ENCODE results near the gene PTGIS.
A peak's percentile ranks its signal among the peaks of the same experiment; 100 is the strongest.
"Not testable (repeated sequence)": the region's sequence is repeated elsewhere in the genome, so short reads cannot be mapped to it uniquely, and the experiment has no call there.

Gene PTGIS

DNA sequence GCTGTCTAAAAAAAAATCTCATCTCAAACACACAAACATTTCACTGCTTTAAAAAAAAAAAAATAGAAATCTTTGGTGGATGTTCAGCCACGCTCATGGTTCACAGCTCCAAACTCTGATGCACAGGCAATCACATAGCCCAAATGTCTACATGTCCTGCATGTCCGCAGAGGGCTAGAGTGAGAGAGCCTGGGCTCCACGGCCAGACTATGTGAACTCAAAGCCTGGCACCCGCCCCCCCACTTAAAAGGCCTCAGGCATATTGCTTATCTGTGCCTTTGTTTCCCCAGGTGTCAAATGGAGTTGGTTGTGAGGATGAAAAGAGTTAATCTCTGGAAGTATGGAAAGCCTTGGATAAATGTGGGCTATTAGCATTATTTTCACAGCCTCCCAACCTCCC, 10.5 kb upstream of the PTGIS start:
- no peak for DNase-seq

DNA sequence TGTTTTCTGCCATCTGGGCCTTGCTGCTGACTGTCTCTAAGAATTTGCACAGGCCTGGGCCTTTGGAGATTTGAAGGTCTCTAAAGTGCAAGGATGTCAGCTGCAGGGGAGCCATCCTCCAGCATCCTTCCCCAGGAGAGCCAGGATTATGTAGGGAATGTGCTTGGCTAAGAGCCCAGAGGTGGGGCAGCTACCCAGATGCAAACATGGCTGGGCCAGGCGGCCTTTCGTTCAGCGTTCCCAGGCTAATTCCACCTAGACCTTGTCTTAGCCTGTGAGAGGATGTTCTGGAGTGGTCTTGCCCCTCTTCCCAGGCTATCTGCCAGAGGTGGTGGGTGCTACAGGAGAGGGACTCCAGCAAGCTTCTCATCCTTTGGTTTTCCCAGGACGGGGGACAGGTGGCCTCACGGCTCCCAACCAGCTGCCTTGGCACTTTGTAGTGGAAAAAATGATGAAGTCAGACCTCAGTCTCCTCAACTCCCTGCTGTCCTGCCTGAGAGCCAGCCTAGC, 7.7 kb upstream of the PTGIS start:
- DNase-seq = peak; percentile 77

DNA sequence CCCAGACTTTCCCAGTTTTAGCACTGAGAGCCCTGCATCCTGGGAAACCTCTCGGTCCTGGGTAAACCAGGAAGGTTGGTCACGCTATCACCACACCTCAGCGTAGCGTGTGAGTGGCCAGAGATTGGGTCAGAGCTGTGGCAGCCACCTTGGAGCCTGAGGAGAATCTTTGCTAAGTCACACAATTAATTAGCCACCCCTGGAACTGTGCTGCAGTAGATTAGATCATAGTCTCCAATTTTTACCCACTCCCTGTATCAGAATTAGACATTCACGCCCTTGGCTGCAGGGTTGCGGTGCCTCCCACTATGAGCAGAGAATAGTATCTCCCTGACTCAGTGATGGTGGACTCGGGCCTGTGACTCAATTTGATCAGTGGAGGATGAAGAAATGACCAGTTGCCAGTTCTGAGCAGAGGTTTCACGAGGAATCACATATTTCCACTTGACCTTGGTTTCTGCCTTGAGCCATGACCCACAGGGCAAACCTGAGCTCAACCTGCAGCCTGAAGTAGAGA, 6.0 kb upstream of the PTGIS start:
- no peak for DNase-seq

DNA sequence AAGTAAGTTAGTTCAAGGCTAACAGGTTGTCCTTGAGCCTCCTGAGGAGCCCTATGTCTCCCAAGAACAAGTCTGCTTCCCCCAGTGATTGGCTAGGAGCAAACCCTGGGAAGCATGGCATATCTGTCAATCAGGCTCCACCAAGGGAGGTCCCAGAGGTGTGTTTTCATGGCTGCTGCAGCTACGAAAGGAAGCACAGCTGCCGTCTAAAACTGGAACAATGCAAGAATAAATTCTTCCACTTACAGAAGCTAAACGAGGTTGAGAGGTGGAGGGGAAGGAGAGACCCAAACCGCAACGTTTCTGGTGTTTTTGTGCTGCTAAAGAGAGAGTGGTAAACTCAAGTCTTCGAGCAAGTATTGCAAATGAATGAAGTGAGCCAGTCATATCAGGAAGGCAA, 4.9 kb upstream of the PTGIS start:
- DNase-seq = peak; percentile 49

DNA sequence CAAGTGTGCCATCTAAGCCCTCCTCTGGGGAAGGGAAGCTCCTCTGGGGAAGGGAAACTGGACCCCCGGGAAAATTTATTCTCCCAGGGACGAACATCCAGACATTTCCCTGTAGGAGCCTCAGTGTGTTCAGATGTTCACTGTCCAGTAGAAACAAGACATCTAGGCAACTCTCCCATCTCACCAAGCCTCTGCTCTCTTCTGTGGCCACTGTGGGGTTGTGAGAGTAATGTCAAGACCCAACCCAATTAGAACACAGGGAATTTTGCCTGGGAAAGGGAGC, 3.6 kb upstream of the PTGIS start:
- DNase-seq = no peak

DNA sequence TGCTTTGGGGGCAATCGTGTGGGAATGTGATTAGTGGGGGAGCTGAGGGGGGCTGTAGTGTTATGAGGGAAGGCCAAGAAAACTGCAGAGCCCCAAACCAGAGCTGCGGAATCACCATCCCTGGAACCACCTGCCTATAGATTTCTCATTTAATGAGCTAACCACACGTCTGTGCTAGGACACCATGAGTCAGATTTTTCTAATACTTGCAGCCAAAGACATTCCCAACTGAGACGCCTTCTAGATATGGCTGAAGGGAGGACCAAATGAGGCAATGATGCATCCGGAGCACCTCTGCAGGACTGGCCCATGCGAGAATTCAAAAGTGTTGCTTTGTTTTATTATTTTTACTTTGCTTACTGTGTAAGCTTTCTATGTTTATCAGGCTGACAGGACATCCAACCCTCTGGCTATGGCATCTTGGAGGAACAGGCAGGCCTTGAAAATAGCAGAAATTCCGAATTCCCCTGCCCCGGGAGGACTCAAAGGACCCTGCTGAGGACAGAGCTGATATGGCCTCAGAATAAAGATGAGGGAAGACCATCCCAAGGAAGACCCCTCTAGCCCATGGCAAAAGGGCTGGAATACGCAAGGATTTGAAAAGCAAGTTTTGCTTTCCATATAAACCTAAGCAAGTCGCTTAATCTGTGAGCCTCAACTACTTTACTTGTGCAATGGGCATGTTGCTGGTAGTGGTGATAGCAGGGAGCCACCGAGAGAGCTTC, 3.1 kb upstream of the PTGIS start:
- DNase-seq = no peak

DNA sequence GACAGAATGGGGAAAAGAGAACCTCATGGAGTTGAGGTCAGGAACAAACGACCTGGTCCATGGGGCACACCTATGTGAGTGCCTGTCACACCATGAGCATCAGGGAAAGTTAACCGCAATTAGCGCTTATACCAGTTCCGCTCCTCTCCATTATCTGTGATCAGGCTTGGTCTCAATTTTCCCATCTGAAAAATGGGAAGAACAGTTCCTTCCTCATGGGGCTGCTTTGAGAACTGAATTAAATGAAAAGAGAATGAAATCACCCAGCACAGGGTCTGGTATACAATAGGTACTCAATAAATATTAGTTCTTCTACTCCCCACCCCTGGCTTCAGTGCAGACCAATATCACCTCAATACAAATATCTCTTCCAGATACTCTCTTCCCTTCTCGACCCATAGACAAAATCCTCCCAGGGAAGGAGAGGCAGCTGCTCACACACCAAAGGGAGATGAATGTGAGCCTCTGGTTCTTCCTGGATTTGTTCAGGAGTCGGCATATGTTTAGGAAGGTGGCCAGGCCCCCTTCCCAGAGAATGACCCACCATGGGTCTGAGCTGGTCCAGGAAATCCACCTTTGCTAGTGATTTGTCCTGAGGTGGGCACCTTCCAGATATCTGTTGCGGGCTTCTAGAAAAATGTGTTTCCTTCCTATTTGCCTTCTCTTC, 2.4 kb upstream of the PTGIS start:
- DNase-seq = no peak

DNA sequence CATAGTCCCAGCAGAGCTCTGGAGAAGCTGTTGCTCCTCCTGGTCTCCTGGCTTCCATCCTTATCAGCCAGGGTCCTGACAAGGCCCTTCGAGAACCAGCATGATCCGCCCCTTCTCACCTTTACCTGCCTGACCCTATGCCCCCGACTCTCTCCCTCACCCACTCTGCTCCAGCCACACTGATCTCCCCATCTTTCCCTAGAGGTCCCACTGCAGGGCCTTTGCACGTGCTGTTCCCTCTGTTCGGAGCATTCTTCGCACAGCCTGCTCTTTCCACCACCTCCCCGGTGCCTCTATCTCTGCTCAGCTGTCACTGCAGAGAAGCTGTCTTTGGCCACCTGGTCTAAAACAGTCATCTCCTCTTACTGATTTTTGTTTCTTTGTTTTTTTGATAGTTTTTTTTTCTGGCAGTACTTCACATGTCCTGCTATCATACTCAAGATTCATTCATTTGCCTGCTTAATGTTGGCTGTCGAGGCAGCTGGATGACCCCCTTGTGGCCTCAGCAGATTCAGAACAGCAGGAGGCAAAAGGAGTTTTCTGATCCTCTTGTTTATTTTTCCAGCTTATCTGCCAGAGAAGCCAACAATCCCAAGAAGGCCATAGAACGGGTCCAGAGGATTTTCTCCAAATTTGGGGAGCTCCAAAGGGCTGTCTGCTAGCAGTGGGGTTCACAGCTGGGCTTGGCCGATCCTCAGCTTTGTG, 1.6 kb upstream of the PTGIS start:
- DNase-seq = peak; percentile 48

DNA sequence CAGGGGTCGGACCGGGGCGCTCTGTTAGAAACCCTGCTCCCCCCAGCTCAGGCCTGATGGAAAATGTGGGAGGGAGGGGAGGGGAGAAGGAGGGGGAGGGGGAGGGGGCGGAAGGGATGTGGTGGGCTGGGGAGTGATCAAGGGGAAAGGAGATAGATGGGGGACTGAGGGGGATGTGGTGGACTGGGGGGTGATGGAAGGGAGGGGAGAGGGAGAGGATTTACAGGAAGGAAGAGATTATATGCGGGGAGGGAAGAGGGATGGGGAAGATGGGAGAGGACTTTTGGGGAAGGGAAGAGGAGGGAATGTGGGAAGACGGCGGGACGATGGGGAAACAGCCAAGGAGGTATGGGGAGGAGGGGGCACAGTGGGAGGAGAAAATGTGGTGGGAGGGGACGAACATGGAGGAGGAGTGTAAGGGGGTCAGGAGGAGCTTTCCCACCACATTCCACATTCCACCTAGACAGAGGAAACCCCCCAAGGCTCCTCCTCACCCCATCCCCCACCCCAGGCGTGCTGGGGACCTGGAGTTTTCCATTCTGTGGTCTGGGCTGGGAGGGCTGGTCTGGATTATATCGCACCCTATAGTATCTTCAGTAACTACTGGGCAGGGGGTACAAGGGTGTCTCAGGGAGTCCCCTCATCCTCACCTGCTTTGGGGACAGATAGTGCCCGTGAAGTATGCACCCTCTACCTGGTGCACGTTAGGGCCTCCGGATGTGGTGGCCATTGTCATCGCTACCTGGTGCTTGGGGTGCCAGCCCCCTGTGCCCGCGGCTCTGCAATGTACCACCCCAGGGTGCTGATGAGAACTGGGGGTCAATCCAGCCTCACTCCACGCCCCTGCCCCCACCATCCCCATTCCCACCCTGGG, 578 bp upstream of the PTGIS start:
- peak; percentile 81 for DNase-seq

DNA sequence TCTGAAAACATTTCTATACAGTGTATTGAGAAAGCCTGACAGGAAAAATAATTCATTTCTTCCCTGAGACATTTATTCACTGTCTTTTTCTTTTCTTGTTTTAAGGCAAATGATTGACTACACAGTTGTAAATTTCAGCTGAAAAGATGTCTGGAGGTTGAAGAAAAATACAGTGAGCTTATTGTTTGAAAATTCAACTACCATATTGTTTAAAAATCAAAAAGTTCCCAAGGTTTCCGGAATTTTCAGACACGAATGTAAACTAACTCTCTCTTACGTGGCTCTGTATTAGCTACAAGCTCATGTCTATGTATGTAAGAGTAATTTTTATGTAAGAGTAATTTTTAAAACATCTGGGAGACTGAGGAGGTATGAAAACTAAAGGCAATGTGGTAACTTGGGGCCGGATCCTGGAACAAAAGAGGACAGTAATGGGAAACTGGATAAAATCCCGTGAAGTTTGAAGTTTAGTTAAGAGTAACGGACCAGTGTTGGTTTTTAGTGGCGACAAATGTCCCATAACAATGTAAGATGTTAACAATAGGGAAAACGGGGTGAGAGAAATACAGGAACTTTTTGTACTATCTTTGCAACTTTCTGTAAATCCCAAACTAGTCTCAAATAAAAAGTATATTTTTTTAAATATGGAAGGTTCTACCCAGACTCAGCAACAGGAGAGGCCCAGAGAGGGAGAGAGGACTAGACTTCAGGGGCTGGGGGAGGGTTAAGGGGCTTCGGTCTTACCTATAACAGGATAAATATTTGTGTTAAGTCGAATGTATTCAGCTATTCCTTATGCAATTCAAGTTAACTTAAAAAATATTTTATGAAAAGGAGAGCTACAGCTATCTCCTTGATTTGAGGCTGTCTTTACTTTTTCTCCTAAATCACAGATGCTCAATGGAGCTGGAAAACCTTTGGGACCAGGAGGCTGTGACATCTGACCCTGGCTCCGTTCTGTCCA, 1.3 kb downstream of the PTGIS start:
- DNase-seq = no peak

DNA sequence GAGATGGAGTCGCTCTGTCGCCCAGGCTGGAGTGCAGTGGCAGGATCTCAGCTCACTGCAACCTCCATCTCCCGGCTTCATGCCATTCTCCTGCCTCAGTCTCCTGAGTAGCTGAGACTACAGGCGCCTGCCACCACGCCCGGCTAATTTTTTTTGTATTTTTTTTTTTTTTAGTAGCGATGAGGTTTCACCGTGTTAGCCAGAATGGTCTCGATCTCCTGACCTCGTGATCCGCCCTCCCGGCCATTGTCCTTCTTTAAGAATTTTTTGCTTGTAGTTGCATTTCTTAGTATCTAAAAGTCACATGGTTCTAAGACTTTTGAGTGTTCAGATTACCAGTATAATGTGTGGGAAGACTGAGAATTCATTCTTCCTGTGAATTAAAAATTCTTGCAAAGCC, 2.9 kb downstream of the PTGIS start:
- DNase-seq = not testable (repeated sequence)

DNA sequence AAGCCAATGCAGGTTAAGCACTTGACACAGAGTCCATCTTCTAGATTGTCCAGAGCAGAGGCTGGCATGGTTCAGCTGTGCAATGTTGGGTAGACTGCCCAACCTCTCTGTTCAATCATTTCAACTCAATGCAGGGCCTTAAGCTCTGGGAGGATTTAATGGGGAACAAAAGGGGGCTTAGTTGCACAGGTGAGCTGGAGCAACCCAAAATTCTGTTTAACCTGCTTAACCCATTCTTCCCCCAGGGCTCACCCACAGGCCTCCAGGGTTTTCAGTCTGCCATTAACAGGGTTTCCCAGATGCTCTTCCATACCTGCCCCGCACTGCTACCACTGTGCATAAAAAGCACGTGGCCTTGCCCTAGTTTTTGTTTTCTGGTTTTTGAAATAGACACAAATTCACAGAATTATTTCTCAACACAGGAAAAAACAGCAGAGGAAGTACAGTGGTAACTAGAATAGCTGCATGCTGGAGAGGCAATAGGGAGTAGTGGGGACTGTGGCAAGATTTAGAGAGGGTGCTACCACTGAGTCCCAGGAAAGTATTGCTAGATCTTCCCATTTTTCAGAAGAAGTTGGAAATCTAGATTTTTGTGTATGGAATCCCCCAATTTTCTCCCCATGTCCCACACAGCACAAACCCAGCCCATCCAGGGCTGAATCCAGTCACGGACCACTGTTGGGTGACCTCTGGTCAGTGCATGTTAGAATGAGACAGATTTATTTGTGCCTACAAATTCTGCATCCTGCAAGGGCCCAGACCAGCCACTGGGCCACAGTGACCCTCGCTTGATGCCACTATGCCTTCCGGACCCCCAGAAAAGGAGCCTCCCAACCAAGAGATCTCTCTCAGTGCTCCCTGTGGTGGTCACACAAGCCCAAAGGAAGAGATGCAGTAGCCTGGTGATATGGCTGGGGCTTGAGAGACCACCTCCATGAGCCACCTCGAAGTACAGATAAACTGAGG, 4.6 kb downstream of the PTGIS start:
- no peak for DNase-seq

DNA sequence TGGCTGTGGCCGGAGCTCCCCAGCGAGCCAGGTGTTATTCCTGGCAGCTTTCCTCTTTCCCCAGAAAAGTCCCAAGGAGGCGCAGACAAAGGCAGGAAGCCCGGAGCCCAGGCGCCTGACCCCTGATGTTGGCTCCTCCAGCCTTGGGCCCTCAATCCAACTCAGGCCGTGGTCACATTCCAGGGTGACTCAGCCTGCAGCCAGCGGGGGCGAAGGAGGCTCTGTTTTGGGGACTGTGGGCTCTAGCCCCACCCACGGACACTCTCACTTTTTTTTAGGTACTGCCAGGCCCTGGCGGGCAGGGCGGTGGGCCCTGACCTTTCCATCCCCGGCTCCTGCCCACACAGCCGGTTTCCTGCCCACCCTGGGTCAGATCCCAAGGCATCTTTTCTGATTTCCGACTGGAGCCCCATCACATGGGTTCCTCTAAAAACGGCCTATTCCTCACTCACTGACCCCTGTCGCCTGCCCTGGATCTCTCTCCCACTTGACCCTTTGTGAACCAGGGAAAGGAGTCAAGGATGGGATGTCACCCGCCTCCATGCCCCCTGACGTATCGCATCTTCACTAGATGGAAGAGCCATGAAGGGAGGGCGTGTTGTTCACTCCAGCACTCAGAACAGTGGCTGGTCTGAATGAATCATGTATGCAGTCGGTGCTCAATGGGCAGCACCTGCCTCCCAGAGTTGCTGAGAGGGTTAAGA, 5.5 kb downstream of the PTGIS start:
- DNase-seq = peak; percentile 81

DNA sequence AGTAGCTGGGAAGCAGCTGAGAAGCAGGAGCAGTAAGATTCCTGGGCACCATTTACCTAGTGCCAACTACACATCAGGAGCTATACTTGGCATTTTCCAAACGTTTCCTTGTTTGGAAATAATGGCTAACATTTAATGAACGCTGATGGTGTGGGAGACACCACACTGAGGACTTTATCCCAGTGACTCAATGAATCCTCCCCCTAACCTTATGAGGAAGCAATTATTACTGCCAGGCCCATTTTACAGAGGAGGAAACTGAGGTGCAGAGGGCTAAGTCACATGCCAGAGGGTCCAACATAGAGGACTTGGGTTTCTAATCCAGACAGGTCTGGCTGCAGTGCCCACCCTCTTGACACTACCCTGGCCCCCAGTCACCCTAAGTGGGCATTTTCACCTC, 6.1 kb downstream of the PTGIS start:
- DNase-seq = no peak

DNA sequence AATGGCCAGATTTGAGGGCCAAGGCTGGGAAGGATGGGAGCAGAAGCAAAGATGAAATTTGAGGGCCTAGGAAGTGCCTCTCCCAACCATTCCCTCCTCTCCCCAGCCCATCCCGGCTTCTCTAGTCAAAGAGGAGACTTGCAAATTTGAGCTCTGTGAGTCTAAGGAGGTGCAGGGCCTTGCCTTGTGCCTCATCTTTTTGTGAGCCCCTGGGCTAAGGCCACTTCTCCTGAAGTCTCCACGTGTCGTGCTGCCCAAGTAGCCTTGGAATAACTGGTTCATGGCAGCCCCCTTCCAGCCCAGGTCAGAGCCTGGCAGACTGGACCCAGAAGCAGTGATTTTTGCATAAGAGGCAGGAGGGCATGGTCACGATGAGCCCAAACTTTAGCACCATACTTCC, 6.7 kb downstream of the PTGIS start:
- no peak for DNase-seq

DNA sequence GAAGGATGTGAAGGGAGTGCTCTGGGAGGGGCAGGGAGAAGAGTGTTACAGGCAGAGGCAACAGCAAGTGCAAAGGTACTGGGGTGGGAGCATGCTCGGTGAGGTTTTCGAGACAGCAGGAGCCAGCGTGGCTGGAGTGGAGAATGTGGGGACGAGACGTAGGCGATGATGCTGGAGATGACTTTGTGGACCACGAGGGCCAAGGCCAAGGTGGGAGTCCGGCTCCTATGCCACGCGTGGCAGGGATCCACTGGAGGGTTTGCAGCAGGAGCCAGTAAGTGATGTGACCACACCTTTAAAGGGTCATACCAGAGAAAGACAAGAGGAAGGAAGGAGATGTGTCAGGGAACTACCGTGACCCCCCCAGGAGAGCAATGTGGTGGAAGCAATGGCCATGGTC, 7.3 kb downstream of the PTGIS start:
- DNase-seq = peak; percentile 20

DNA sequence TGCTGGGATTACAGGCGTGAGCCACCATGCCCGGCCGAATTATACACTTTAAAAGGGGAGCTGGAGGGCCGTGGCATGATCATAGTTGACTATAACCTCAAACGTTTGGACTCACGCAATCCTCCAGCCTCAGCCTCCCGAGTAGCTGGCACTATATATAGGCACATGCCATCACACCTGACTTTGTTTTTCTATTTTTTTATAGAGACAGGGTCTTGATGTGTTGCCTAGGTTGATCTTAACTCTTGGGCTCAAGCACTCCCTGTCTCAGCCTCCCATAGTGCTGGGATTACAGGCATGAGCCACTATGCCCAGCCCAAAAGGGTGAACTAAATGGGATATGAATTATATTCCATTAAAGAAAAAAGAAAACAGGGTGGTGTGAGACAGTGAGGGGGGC, 7.8 kb downstream of the PTGIS start:
- DNase-seq = peak; percentile 5

DNA sequence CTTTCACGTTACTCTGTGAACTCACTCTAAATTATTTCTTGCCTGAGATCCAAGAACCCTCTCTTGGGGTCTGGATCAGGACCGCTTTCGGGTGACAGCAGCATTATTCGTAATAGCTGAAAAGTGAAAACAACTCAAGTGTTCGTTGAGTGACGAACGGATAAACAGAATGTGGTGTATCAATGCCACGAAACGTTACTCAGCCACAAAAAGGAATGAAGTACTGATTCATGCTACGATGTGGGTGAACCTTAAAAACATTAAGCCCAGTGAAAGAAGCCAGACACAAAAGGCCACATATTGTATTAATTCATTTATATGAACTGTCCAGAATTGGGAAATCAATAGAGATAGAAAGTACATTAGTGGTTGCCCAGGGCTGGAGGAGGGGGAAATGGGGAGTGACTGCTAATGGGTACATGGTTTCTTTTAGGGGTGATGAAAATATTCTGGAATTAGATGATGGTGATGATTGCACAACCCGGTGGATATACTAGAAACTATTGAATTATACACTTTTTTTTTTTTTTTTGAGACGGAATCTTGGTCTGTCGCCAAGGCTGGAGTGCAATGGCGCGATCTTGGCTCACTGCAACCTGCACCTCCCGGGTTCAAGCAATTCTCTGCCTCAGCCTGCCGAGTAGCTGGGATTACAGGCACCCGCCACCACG, 8.4 kb downstream of the PTGIS start:
- DNase-seq = peak; percentile 7

DNA sequence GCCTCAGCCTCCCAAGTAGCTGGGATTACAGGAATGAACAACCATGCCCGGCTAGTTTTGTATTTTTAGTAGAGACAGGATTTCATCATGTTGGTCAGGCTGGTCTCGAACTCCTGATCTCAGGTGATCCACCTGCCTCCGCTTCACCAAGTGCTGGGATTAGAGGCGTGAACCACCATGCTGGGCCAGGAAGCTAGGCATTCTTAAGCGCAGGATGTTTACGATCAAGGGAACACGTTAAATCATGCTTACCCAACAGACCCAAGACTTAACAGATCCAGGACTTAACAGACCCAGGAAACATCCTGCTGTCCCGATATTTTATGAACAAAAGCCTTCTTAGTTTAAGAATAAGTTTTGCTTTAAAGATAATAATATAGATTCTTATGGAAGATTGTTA, 9.1 kb downstream of the PTGIS start:
- peak; percentile 2 for DNase-seq

Data from right hindlimb (tissue), 1 donor.